NCI-H1105 treated with DMSO at 0.1 percent for 48 hours (cell line): Measurements from ENCODE around the gene ADCY2.

ENCODE experiments used
- DNase-seq: peaks from one replicate; lab custom pipeline; 2025; lab: John Stamatoyannopoulos, UW

The ADCY2 gene

DNA sequence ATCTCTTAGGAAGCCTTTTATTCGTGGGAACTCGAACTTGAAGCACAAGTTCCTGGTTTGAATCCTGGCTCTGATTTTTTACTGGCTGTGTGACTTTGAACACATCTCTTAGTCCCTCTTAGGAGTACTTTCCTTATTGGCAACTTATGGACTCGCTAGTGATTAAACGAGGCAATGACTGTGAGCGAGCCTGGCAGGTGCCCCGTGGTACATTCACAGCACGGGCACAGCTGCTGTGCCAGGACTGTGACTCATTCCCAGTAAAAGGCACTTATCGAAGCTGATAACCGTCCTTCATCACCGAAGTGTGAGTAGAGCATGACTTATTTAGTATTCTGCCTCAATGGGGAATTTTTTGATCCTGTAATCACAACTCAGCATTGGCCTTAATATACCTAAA, 432.3 kb downstream of the ADCY2 start:
- DNase-seq: peak; percentile 8

DNA sequence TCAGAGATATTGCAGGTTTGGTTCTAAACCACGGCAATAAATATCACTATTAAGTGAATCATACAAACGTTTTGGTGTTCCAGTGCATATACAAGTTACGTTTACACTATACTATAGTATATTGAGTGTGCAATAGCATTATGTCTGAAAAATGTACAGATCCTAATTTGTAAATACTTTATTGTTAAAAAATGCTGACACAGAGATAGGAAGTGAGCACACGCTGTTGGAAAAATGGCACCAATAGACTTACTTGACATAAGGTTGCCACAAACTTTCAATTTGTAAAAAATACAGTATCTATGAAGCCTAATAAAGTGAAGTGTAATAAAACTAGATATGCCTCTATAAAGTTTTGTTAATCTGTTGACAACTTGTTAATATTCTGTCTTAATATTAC, 439.0 kb downstream of the ADCY2 start:
- DNase-seq: no peak

DNA sequence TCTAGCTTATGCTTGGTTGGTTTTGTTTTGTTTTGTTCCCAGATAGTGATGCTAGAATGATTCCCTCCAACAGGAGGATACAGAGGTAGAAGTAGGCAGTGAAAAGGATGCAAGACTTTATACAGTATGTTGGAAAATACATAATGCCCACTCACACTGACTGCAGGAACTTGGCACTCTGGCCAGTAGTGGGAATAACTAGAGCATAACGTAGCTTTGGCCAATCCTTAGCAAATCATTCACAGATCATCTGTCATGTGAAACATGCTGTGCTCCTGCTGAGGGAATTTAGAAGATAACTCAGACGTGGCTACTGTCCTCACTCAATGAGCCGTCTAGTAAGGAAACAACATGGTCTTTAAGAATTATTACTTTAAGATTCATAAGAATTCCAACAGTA, 441.5 kb downstream of the ADCY2 start:
- no peak for DNase-seq

DNA sequence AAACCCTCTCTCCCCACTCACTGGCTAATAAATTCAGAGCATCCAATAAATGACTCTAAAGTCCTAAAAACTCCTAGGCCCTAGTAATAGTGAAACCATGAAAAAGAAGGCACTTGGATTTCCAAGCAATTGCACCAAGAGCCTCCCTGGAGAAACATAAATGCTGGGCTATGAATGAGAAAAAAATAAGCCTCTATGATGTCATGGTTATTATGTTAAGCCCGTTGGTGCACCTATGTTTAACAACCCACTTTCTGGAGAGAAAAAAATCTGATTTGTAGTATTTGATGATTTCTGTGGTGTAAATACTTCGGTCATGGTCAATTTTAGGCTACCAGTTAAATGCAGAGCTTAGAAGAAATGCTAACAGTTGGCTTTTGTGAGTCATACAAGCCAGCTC, 446.6 kb downstream of the ADCY2 start:
- DNase-seq: no peak

DNA sequence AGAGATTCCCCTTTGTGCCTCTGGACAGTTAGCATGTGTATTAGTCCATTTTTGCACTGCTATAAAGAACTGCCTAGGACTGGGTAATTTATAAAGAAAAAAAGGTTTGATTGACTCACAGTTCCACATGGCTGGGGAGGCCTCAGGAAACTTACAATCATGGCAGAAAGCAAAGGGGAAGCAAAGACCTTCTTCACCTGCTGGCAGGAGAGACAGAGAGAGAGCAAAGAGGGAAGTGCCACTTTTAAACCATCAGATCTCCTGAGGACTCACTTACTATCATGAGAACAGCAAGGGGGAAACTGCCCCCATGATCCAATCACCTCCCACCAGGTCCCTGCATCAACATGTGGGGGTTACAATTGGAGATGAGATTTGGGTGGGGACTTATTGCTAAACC, 449.0 kb downstream of the ADCY2 start:
- no peak for DNase-seq

DNA sequence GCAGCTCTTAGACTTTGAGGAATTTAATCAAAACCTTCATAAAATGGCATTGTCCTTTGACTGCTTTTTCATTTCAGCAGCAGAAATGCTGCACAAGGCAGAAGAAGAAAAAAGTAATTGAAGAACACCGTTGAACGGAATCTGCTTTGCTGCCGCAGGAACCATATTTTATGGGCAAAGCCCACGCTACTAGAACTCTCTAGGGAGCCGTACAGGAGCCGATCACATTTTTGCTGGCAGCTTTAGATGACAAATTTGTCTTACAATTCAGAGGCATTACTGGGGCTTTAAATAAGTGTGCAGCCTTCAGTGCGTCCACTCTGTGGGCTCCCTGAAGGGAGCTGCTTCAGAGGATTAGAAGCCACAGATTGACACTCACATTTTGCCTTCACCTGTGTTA, 449.6 kb downstream of the ADCY2 start:
- no peak for DNase-seq

DNA sequence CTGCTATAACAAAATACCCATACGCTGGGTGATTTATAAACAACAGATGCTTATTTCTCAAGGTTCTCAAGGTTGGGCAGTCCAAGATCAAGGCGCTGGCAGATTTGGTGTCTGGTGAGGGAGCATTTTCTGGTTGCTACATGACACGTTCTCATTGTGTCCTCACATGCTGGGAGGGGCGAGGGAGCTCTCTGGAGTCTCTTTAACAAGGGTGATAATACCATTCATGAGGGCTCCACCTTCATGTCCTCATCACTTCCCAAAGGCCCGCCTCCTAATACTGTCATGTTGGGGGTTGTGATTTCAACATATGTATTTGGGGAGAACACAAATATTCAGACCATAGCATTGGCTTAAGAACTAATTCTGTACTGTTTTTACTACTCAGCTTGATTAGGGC, 450.4 kb downstream of the ADCY2 start:
- no peak for DNase-seq

DNA sequence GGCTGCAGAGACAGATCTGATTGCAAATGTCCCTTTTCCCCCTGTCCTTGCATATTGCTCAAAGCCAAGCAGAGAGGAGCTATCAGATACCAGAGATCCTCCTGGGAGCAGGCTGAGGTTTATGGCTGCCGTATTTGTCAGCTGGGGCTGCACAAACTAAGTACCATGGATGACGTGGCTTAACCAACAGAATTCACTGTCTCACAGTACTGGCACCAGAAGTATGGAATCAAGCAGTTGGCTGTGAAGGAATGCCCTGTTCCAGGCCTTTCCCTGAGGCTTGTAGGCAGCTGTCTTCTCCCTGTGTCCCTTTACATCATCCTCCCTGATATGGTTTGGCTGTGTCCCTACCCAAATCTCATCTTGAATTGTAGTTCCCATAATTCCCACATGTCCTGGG, 452.4 kb downstream of the ADCY2 start:
- no peak for DNase-seq

DNA sequence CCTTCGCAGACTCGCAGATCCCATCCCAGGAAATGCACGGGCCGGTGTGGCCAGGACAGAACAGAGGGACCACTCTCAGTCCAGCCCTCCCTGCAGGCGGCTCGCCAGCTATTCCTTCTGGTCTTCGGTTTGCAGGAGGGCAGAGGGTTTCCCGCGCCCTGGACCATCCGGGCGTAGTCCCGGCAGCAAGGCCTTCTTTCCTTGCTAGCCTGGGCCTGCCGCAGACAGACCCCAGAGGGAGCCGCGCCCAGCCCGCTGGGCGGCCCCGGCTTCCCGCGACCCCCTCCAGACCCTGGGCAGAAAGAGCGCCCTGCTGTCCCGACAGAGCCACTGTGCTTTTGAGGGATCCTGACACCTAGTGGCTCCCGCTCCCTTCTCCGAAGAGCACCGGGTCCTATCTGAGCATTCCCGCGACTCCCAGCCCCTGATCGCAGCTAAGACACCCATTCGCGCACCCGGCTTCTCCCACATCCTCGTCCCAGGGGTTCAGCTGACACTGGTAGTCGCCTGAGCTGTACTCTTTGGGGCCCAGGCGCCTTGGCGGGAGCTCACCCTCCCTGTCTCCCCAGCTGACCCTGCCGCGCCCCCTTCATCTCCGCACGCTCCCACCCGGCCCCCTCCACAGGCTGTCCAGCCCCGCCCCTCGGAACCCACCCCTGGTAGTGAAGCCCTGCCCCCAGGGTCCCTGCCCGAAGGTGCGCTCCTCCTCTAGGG, 453.9 kb downstream of the ADCY2 start:
- DNase-seq: no peak

DNA sequence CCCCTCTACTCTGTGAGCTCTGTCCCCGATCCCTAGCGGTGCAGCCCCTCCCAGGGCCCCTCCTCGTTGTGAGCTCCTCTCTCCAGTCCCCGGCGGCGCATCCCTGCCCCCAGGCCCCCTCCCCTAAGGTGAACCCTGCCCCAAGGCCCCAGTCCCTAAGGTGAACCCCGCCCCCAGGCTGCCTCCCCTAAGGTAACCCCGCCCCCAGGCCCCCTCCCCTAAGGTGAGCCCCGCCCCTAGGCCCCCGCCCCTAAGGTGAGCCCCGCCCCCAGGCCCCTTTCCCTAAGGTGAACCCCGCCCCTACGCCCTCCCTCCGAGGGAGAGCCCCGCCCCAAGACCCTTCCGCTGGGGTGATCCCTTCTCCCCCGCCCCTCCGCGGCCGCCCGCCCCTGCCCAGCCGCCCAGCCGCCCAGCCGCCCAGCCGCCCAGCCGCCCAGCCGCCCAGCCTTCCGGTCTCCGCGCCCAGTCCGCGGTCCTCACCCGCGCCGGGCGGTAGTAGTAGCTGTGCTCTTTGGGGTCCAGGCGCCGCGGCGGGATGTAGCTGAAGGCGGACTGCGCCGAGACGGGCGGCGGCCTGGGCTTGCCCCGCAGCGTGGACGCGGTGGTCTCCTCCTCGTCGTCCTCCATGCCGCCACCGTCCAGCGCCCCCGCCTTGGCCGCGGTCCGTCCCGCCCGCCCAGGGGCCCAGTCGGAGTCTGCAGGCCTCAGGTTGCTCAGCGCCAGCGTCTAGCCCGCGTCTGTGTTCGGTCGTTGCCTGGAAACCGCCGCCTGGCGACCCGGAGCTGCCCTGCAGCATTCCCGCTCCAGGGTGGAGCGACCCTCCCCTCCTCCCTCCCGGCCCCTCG, 454.7 kb downstream of the ADCY2 start, which contains the start of gene CFAP90:
CFAP90 (minus strand) TSS at position 739 of the 845 bp plus-strand sequence; CDS start at position 627, 112 bp downstream.
- DNase-seq: no peak

DNA sequence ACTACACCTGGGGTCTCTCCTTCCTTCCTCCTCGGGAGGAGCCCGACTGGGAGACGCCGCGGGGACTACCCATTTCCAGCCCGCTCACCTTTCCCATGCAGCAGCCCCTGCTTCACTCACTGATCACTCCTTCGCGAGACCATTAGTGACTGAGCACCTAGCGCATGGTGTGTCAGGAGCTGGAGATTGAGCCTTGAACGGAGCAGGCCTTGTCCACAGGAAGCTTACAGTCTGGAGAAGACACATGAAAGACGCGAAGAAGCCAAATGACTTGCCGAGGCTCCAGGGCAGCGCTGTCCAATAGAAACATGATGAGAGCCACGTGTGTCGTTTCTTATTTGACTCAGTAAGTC, 455.3 kb downstream of the ADCY2 start:
- DNase-seq: no peak

DNA sequence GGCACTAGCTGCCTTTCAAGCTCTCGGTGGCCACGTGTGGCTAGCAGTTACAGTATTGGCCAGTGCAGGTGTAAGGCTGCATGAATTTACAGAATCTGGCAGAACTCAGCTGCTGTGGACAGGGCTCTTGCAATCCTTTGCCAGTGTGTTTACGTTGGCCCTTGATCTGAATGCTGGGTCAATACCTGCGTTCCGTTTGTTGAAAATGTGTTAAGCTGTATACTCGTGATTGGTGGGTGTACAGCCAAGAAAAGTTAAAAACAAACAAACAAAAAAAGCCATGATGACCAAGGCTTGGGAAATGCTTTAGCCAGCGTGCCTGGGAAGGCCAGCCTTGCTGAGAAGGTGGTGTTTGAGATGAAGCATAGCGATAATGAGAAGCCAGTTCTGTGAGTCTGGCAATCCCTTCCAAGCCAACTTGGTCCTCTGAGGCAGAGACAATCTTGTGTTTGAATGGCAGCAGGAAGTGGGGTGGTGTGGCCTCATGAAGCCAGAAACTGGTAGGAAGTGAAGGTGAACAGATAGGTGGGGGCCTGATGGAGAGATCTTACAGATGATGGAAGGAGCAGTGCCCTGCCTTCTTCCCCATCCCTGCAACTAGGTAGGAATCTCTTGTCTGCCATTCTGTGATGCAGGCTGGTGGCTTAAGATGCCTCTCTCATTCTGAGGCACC, 455.8 kb downstream of the ADCY2 start:
- DNase-seq: no peak

DNA sequence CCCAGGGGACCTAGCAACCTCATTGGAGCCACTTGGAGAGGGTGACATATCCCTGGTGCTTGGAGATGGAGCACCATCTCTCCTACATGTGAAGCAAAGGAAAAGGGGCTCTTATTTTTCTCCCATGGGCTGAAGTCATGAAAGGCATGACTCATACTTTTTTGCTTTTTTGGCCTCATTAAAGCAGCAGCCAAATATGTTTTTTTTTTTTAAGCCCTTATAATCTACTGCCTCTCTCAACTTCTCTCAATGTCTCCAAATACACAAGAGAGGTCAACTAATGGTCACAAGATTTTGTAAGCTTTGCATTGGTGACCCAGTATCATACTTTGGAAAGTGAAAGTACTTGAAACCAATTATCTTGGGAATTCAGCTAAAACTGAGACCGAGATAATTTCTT, 456.6 kb downstream of the ADCY2 start:
- no peak for DNase-seq

DNA sequence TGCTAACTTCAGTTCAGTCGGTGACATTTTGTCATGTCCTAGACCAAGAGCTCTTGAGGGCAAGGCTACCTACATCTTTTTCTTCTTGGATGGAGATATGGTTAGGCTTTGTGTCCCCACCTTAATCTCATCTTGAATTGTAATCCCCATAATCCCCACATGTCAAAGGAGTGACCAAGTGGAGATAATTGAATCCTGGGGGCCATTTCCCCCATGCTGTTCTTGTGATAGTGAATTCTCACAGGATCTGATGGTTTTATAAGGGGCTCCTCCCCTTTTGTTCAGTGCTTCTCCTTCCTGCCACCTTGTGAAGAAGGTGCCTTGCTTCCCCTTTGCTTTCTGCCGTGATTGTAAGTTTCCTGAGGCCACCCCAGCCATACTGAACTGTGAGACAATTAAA, 457.1 kb downstream of the ADCY2 start:
- no peak for DNase-seq

DNA sequence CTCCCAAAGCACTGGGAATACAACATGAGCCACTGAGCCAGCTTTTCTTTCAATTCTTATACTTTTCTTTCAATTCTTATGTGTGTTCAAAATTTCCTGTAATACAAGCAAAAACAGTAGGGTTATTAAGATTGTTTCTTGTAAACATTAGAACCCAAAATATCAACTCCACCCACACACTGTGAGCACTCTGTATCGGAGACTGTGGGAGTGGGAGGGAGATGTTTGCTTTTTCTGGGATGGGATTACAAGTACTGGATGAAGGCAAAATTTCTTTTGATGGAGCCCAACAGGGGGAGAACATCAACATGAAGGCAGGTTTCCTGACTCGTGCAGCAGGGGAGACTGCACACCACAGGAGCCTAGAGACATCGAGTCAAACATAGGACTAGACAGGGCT, 459.7 kb downstream of the ADCY2 start:
- DNase-seq: no peak

DNA sequence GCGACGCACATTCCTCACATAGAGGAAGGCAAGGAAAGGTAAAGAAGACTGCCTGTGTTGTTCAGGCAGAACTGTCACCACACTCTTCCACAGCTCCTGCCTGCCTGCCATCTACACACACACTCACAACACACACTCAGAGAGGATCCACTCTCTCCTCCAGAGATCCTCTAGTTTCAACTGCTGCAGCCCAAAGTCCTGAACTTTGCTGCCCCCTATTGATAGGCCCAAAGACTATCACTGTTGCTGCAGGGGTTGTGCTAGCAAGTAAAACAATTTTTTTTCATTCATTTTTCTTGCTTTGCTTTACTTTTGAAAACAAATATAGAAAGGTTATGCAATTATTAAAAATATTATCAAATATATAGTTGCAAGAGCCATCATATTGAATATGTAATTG, 460.9 kb downstream of the ADCY2 start:
- DNase-seq: peak; percentile 49

DNA sequence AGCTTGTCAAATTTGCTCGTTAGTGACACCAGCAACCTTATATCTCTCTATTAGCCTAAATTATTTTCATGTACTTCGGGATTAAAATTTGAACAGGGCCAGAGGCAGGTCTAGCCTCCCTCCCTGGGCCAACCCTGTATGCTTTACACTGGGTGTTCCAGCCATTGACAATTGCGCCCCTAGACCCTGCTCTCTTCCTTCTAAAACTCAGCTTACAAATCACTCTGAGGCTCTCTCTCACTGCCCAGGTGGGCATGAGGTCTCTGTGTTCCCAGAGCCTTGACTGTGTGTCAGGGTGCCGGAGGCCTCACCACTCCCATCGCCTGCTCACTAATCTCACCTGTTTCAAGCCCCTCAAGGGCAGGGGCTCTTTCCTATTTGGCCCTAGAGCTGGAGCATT, 461.4 kb downstream of the ADCY2 start:
- DNase-seq: no peak

DNA sequence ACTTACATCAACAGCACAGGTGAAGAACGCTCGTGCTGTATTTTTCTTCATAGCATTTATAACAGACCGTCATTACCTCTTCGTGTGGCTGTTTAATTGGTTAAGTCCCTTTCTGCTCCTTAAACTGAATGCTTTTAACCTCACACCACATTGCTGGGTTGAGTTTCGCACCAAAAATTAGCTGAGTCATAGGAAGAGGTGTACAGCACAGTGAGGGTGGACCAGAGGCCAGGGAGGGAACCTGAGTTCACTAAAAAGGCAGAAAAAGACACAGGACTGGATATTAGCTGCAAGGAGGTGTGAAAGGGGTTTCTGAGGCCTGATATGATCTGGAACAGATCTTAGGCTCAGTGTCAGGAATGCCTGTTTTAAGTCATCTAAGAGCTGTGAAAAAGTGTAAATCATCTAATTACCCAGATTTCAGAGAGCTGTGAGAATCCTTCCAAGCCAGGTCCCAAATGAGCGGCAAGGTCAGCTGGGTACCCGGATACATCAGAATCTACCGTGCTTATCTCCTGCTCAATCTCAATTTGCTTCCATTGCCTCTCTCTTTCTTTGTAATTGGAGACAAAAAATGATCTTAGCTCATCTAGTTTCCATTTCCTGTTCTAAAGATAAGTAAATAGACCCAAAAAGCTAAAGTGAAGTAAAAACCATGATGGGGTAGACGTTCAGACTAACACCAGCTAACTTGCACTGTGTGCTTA, 462.1 kb downstream of the ADCY2 start:
- DNase-seq: no peak

DNA sequence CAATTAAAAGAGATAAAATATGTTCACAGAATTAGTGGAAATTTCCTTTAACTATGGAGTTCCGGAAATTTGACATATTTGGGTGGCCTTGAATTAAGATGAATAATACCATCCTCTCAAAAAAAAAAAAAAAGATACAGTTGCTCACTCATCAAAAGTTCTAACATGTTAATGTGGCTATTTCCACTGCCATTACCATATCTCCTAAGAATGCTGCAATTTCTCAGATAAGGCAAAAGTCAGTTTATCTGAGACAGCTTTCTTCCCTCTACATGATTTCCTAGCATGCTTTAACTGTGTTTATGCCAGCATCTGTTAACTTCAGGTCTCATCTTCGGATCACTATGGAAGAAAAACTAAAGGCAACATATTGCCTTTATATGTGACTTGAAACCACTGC, 470.3 kb downstream of the ADCY2 start:
- DNase-seq: no peak

DNA sequence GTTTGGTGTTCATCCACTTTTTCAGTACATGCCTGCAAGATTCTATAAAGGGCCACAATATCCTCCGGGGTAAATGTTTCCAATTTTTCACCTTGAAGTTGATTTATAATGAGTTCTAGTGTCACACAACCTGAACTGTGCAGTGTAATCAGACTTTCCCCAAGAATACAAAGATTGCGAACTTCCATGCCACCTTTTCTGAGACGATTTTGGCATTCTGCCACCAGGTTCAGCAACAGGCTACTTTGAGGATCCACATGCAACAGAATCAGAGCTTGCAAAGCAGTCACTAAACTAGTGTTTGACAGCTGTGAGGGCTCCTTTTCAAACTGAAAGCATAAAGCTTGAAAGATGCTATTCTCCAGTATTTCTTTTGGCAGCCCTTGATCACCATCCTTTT, 471.3 kb downstream of the ADCY2 start:
- no peak for DNase-seq

DNA sequence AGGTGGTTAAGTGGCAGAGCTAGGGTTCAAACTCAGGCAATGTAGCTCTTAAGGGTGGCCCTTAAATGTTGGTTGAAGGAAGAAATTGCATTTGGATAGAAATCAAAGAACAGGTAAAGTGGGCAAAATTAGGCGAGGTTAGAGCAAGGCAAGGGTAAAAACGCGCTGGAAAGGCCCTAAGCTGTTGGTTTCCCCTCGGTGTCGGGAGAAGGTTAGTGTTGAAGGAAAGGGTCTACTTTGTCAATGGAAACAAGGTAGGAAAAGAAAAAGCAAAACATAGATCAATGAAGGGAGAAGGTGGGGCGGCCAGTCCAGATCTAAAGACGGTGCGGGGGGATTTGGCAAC, 472.5 kb downstream of the ADCY2 start:
- peak; percentile 24 for DNase-seq

DNA sequence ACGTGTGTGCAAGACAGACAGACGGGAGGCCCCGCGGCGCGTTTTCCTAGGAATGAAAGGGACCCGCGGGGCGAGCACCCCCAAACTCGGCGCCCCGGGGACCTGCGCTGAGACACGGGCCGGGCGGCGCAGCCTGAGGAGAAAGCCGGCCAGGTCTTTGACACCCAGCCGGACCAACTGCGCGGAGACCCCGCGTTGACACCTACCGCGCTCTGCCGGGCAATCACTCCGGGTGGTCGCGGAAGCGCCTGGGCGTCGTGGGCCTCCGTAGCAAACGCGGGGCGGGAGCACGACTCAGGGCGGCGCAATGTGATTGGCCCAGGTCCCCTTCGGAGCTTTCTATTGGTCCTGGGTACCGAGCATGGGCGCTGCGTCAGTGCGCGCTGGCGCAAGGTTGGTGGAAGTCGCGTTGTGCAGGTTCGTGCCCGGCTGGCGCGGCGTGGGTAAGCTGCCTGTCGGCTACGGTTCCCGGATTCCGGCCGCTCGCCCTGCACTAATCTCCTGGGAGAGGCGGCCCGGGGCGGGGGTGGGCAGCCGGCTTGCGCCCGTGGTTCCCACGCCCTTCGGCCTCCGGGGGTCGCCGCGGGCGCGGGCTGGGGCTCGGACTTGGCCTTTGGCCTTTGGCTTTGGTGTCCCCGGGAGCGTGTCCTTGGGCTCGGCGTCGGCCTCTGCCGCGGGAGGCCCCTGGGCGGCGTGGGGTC, 473.0 kb downstream of the ADCY2 start, which contains the start of the genes FASTKD3 and MTRR:
FASTKD3 (minus strand) TSS at position 259 of the 701 bp plus-strand sequence. CDS start 948 bp downstream, outside the sequence.
MTRR (plus strand) TSS at position 376 of the 701 bp plus-strand sequence. CDS start 1,647 bp downstream, outside the sequence.
- DNase-seq: peak; percentile 89
